Mesendoderm (in vitro differentiated cells): ENCODE results near the gene TMCC1.
A peak's percentile ranks its signal among the peaks of the same experiment; 100 is the strongest.
"Not testable (repeated sequence)": the region's sequence is repeated elsewhere in the genome, so short reads cannot be mapped to it uniquely, and the experiment has no call there.

Experiments
- DNase-seq: peaks from one replicate; pipeline ENCODE4 v3.0.0; 2013
- H2AK5ac ChIP-seq: 2 replicates; pipeline ENCODE4 v1.6.1; 2013; ENCODE audit warnings: low read length, inconsistent platforms
- H2BK120ac ChIP-seq: 2 replicates; pipeline ENCODE4 v1.6.1; 2013; ENCODE audit warnings: low read depth, mild to moderate bottlenecking, low read length, moderate library complexity, mixed read lengths
- H2BK15ac ChIP-seq: replicated peaks from 2 replicates; pipeline ENCODE4 v1.6.1; 2013; ENCODE audit warnings: low read depth, mild to moderate bottlenecking, moderate library complexity
- H2BK5ac ChIP-seq: 2 replicates; pipeline ENCODE4 v1.6.1; 2013; ENCODE audit warnings: low read length, inconsistent platforms
- H3K18ac ChIP-seq: 2 replicates; pipeline ENCODE4 v1.6.1; 2013; ENCODE audit warnings: mild to moderate bottlenecking, low read length, mixed read lengths
- H3K23ac ChIP-seq: one replicate; pipeline ENCODE4 v1.6.1; 2013; ENCODE audit warnings: low read length
- H3K27ac ChIP-seq: 2 replicates; pipeline ENCODE4 v1.5.1; 2013; ENCODE audit warnings: low read depth, mild to moderate bottlenecking, inconsistent platforms, low read length, moderate library complexity
- H3K27me3 ChIP-seq: 2 replicates; pipeline ENCODE4 v1.6.1; 2013; ENCODE audit warnings: low read length, control low read depth, mild to moderate bottlenecking, inconsistent platforms; ENCODE audit not compliant: insufficient read depth, poor library complexity
- H3K36me3 ChIP-seq: 2 replicates; pipeline ENCODE4 v1.6.1; 2013; ENCODE audit warnings: low read length, inconsistent platforms; ENCODE audit not compliant: control insufficient read depth, insufficient read depth
- H3K4ac ChIP-seq: one replicate; pipeline ENCODE4 v1.6.1; 2013; ENCODE audit warnings: low read depth, mild to moderate bottlenecking, low read length, moderate library complexity
- H3K4me1 ChIP-seq: 2 replicates; pipeline ENCODE4 v1.6.1; 2013; ENCODE audit warnings: low read depth, low read length, inconsistent platforms; ENCODE audit not compliant: control insufficient read depth
- H3K4me2 ChIP-seq: 2 replicates; pipeline ENCODE4 v1.6.1; 2013; ENCODE audit warnings: low read length
- H3K4me3 ChIP-seq: 2 replicates; pipeline ENCODE4 v1.5.1; 2013; ENCODE audit warnings: mild to moderate bottlenecking, low read length
- H3K56ac ChIP-seq: one replicate; pipeline ENCODE4 v1.6.1; 2013; ENCODE audit warnings: low read length
- H3K79me1 ChIP-seq: 2 replicates; pipeline ENCODE4 v1.6.1; 2013; ENCODE audit warnings: low read length, inconsistent platforms
- H3K79me2 ChIP-seq: 2 replicates; pipeline ENCODE4 v1.6.1; 2013; ENCODE audit warnings: mild to moderate bottlenecking, low read length; ENCODE audit not compliant: control insufficient read depth, insufficient read depth
- H3K9ac ChIP-seq: 2 replicates; pipeline ENCODE4 v1.6.1; 2013; ENCODE audit warnings: low read length, inconsistent platforms
- H4K5ac ChIP-seq: one replicate; pipeline ENCODE4 v1.6.1; 2013; ENCODE audit warnings: low read length
- H4K8ac ChIP-seq: one replicate; pipeline ENCODE4 v1.6.1; 2013; ENCODE audit warnings: low read depth, mild to moderate bottlenecking, control low read depth, low read length, moderate library complexity
- WGBS: extraction: QIAGEN DNeasy Blood & Tissue Kit; methylation state at CpG from one replicate; pipeline ENCODE4 v1.1.7; 2013; ENCODE audit warnings: low lambda C conversion rate, missing lambda C conversion rate; ENCODE audit not compliant: insufficient coverage; ENCODE audit errors: extremely low coverage; 5-methylcytosine and 5-hydroxymethylcytosine counted together

The TMCC1 gene

GRCh38 chr3:129611446-129611800, 282.1 kb downstream of the TMCC1 start:
- Histone ChIP-seq H3K27ac (peak overlapping the region; percentile 81), H3K4me1 (peaks cover 17% of the 10 kb centered on the region)

GRCh38 chr3:129610794-129611445, 282.6 kb downstream of the TMCC1 start:
- peak overlapping the region; percentile 81 for H3K27ac ChIP-seq
- peaks cover 17% of the 10 kb centered on the region for H3K4me1 ChIP-seq
- H3K36me3 ChIP-seq, H4K5ac ChIP-seq, H3K27me3 ChIP-seq, H3K23ac ChIP-seq, H3K4me2 ChIP-seq, H4K8ac ChIP-seq, H3K9ac ChIP-seq, H3K79me2 ChIP-seq, H2BK15ac ChIP-seq, H2BK120ac ChIP-seq, DNase-seq, H3K4me3 ChIP-seq, H3K79me1 ChIP-seq: not testable (repeated sequence)
- peak overlapping the region; percentile 33 for H3K18ac ChIP-seq
- peak overlapping the region; percentile 72 for H2AK5ac ChIP-seq
- no CpG with 5 or more reads among the region's 11 CpGs for WGBS
- H2BK5ac ChIP-seq = peak overlapping the region; percentile 74
- H3K4ac ChIP-seq = peak overlapping the region; percentile 6
- H3K56ac ChIP-seq = peak overlapping the region; percentile 51

More at GRCh38 chr3:129611446-129611800, 282.1 kb downstream of the TMCC1 start:
- no peaks in the 10 kb centered on the region for H3K79me1 ChIP-seq
- no peak overlapping the region for H4K8ac ChIP-seq
- no peak overlapping the region for H2BK15ac ChIP-seq
- peak overlapping the region; percentile 60 for H3K23ac ChIP-seq
- peak overlapping the region; percentile 74 for H4K5ac ChIP-seq
- H3K27me3 ChIP-seq = no peaks in the 10 kb centered on the region
- no peak overlapping the region for H3K4me2 ChIP-seq
- WGBS = no CpG with 5 or more reads among the region's 9 CpGs
- H3K36me3 ChIP-seq = no peaks in the 10 kb centered on the region
- peak overlapping the region; percentile 6 for H3K4ac ChIP-seq
- H3K9ac ChIP-seq = peak overlapping the region; percentile 45
- H3K18ac ChIP-seq = peak overlapping the region; percentile 33
- H3K4me3 ChIP-seq = no peak overlapping the region
- H3K79me2 ChIP-seq = no peaks in the 10 kb centered on the region
- DNase-seq = no peak
- peak overlapping the region; percentile 51 for H3K56ac ChIP-seq
- H2BK5ac ChIP-seq = peak overlapping the region; percentile 74
- no peak overlapping the region for H2BK120ac ChIP-seq
- peak overlapping the region; percentile 72 for H2AK5ac ChIP-seq

- Histone ChIP-seq H3K9ac (no peak overlapping the region), H3K23ac (no peak overlapping the region), H2BK15ac (no peak overlapping the region), H3K4me3 (no peak overlapping the region), H3K79me2 (peaks cover 9% of the 10 kb centered on the region), H3K27me3 (no peaks in the 10 kb centered on the region), H4K8ac (no peak overlapping the region), H4K5ac (no peak overlapping the region), H3K79me1 (no peaks in the 10 kb centered on the region), H3K18ac (no peak overlapping the region), H2BK120ac (peak overlapping the region; percentile 17), H3K4me2 (no peak overlapping the region), H3K36me3 (no peaks in the 10 kb centered on the region), H3K4ac (peak overlapping the region; percentile 58), H3K27ac (peak overlapping the region; percentile 73), H2AK5ac (no peak overlapping the region), H3K4me1 (peaks cover 17% of the 10 kb centered on the region), H2BK5ac (peak overlapping the region; percentile 53), H3K56ac (peak overlapping the region; percentile 44)
- no peak for DNase-seq
- WGBS = no CpG with 5 or more reads among the region's 10 CpGs
Observed at GRCh38 chr3:129610276-129610675, 283.2 kb downstream of the TMCC1 start.

GRCh38 chr3:129609591-129610182, 283.8 kb downstream of the TMCC1 start:
- Histone ChIP-seq H2BK5ac (peak overlapping the region; percentile 53), H3K4ac (no peak overlapping the region), H3K23ac (no peak overlapping the region), H3K27me3 (no peaks in the 10 kb centered on the region), H4K5ac (no peak overlapping the region), H3K79me2 (peaks cover 13% of the 10 kb centered on the region), H3K36me3 (no peaks in the 10 kb centered on the region), H3K79me1 (peaks cover 2% of the 10 kb centered on the region), H3K9ac (no peak overlapping the region), H3K4me1 (peaks cover 19% of the 10 kb centered on the region), H3K4me2 (no peak overlapping the region), H2BK120ac (peak overlapping the region; percentile 17), H3K56ac (peak overlapping the region; percentile 59), H3K27ac (peak overlapping the region; percentile 73), H4K8ac (no peak overlapping the region), H2BK15ac (no peak overlapping the region), H3K18ac (no peak overlapping the region), H2AK5ac (no peak overlapping the region), H3K4me3 (no peak overlapping the region)
- no peak for DNase-seq
- WGBS = no CpG with 5 or more reads among the region's 3 CpGs

GRCh38 chr3:129608936-129609590, 284.4 kb downstream of the TMCC1 start:
- no peak overlapping the region for H2BK120ac ChIP-seq
- peaks cover 6% of the 10 kb centered on the region for H3K79me1 ChIP-seq
- peaks cover 19% of the 10 kb centered on the region for H3K79me2 ChIP-seq
- H3K23ac ChIP-seq = no peak overlapping the region
- H3K4ac ChIP-seq = no peak overlapping the region
- no peak overlapping the region for H3K9ac ChIP-seq
- no peak overlapping the region for H3K18ac ChIP-seq
- no CpG with 5 or more reads among the region's 4 CpGs for WGBS
- no peak overlapping the region for H3K4me2 ChIP-seq
- no peak overlapping the region for H3K27ac ChIP-seq
- H3K4me3 ChIP-seq = no peak overlapping the region
- no peak overlapping the region for H3K56ac ChIP-seq
- DNase-seq = no peak
- H3K36me3 ChIP-seq = no peaks in the 10 kb centered on the region
- no peaks in the 10 kb centered on the region for H3K27me3 ChIP-seq
- no peak overlapping the region for H2AK5ac ChIP-seq
- no peak overlapping the region for H4K8ac ChIP-seq
- H4K5ac ChIP-seq = no peak overlapping the region
- peaks cover 25% of the 10 kb centered on the region for H3K4me1 ChIP-seq
- no peak overlapping the region for H2BK15ac ChIP-seq
- H2BK5ac ChIP-seq = no peak overlapping the region
